ENCODE data around the gene OR51E2.
"Not testable (repeated sequence)": the region's sequence is repeated elsewhere in the genome, so short reads cannot be mapped to it uniquely, and the experiment has no call there.

Gene OR51E2

GRCh38 chr11:4697585-4697984, at the start of gene OR51E2:
Gene OR51E2, minus strand, starts transcription at chr11:4697853. Its CDS starts 15,142 bp downstream, at chr11:4682711.
- DNase-seq: no peak

- no peak for DNase-seq
Measured at GRCh38 chr11:4740735-4741134, 43.1 kb upstream of the OR51E2 start.

GRCh38 chr11:4727171-4727570, 29.5 kb upstream of the OR51E2 start:
- DNase-seq: no peak

GRCh38 chr11:4722616-4723534, 25.2 kb upstream of the OR51E2 start:
- DNase-seq: not testable (repeated sequence)

- DNase-seq: no peak
Measured at GRCh38 chr11:4714300-4714699, 16.6 kb upstream of the OR51E2 start.

- DNase-seq: no peak
Measured at GRCh38 chr11:4713241-4713640, 15.6 kb upstream of the OR51E2 start.

GRCh38 chr11:4704790-4705334, 7.2 kb upstream of the OR51E2 start:
- no peak for DNase-seq

- DNase-seq: no peak
Measured at GRCh38 chr11:4704054-4704789, 6.6 kb upstream of the OR51E2 start, which contains the start of gene MMP26. Gene MMP26, plus strand, starts transcription at chr11:4704784.

- no peak for DNase-seq
Measured at GRCh38 chr11:4700436-4700820, 2.8 kb upstream of the OR51E2 start.

GRCh38 chr11:4699697-4700435, 2.2 kb upstream of the OR51E2 start:
- no peak for DNase-seq

- no peak for DNase-seq
Measured at GRCh38 chr11:4695442-4695841, 2.2 kb downstream of the OR51E2 start.

GRCh38 chr11:4684631-4685285, 12.9 kb downstream of the OR51E2 start:
- no peak for DNase-seq

- no peak for DNase-seq
Measured at GRCh38 chr11:4682623-4683419, 14.8 kb downstream of the OR51E2 start.

GRCh38 chr11:4680341-4680740, 17.3 kb downstream of the OR51E2 start:
- DNase-seq: no peak

GRCh38 chr11:4677948-4678347, 19.7 kb downstream of the OR51E2 start:
- no peak for DNase-seq

GRCh38 chr11:4673781-4674180, 23.9 kb downstream of the OR51E2 start:
- DNase-seq: no peak

GRCh38 chr11:4672470-4672869, 25.2 kb downstream of the OR51E2 start:
- DNase-seq: no peak

GRCh38 chr11:4671741-4672140, 25.9 kb downstream of the OR51E2 start:
- no peak for DNase-seq

GRCh38 chr11:4665424-4665823, 32.2 kb downstream of the OR51E2 start:
- no peak for DNase-seq

GRCh38 chr11:4664786-4665185, 32.9 kb downstream of the OR51E2 start:
- DNase-seq: no peak

- DNase-seq: no peak
Measured at GRCh38 chr11:4664183-4664582, 33.5 kb downstream of the OR51E2 start.

GRCh38 chr11:4662876-4663275, 34.8 kb downstream of the OR51E2 start:
- DNase-seq: no peak

Measured in stimulated activated CD4-positive, alpha-beta T cell treated with anti-CD3 and anti-CD28 coated beads, Interleukin-1b, Interleukin-23, amount 100 ng/mL, for 48 hours (primary cell).